Panc1 (cell line): ENCODE measurements around the gene MARCHF6. TPM values are rescaled to one million over a fixed set of nuclear protein-coding genes. Genes with fewer than 3 reads are reported as not detected.

Source experiments
- ATAC-seq: fragments of 200-7000 bp; cut with Tn5 transposase; 2 replicates; pipeline ENCODE4 v1.9.1; 2020; ENCODE audit warnings: mild to moderate bottlenecking, moderate library complexity
- BruUV-seq: library from RNA; stranded (reverse); fragments of 400-500 nt; replicated peaks from 2 replicates; lab custom pipeline; 2021; lab: Mats Ljungman, UMichigan
- CTCF ChIA-PET: fragments of 300-600 bp; sonication (Branson Sonifier 250); formaldehyde crosslinking; loops from one replicate; lab custom pipeline; 2022; ENCODE audit warnings: antibody characterized with exemption; lab: Charles Lee
- POLR2A ChIA-PET: fragments of 300-600 bp; sonication (Branson Sonifier 250); formaldehyde crosslinking; loops from one replicate; lab custom pipeline; 2022; ENCODE audit warnings: antibody characterized with exemption; lab: Charles Lee
- DNase-seq: peaks from one replicate; pipeline ENCODE4 v3.0.0-alpha.2; 2010; ENCODE audit warnings: low read depth, low spot score
- H3K27ac ChIP-seq: 2 replicates; pipeline ENCODE4 v1.5.1; 2011; ENCODE audit warnings: mild to moderate bottlenecking, low read length, inconsistent platforms
- H3K27me3 ChIP-seq: fragments of 200-500 bp; sonication (Bioruptor generic); 2 replicates; pipeline ENCODE4 v1.6.0; 2014; ENCODE audit warnings: low read length, inconsistent platforms; ENCODE audit not compliant: control insufficient read depth, insufficient read depth
- H3K36me3 ChIP-seq: fragments of 200-500 bp; sonication (Bioruptor generic); 2 replicates; pipeline ENCODE4 v1.5.1; 2014; ENCODE audit warnings: inconsistent platforms, mild to moderate bottlenecking, low read length, moderate library complexity; ENCODE audit not compliant: control insufficient read depth, insufficient read depth
- H3K4me1 ChIP-seq: 2 replicates; pipeline ENCODE4 v1.5.1; 2011; ENCODE audit warnings: inconsistent platforms, mild to moderate bottlenecking, low read length, moderate library complexity; ENCODE audit not compliant: control insufficient read depth, insufficient read depth
- H3K4me3 ChIP-seq, 2 experiments: 2 replicates each; pipeline ENCODE4 v1.5.1; 2011 to 2012; ENCODE audit warnings: low read depth in 2 of 2, low read length in 2 of 2, mild to moderate bottlenecking in 2 of 2, inconsistent platforms in 1 of 2, moderate library complexity in 1 of 2
- H3K9me3 ChIP-seq: fragments of 200-500 bp; sonication (Bioruptor generic); 2 replicates; pipeline ENCODE4 v1.5.1; 2014; ENCODE audit warnings: low read depth, mild to moderate bottlenecking, inconsistent platforms, low read length, moderate library complexity; ENCODE audit not compliant: control insufficient read depth, insufficient read depth
- POLR2AphosphoS5 ChIP-seq: IDR thresholded peaks from 2 replicates; pipeline ENCODE4 v1.6.1; 2012; ENCODE audit warnings: mild to moderate bottlenecking, low read depth, low read length, moderate library complexity
- SIN3A ChIP-seq: IDR thresholded peaks from 2 replicates; pipeline ENCODE4 v1.6.1; 2012; ENCODE audit warnings: low read depth, mild to moderate bottlenecking, low read length, moderate library complexity, borderline replicate concordance; ENCODE audit not compliant: insufficient read depth
- TCF7L2 ChIP-seq: IDR thresholded peaks from 2 replicates; pipeline ENCODE4 v1.6.1; 2011; ENCODE audit warnings: mild to moderate bottlenecking, low read depth, low read length, inconsistent platforms
- in situ Hi-C: cut with HindIII; loops from 2 replicates; pipeline ENCODE4 v1.10.0; 2016; ENCODE audit warnings: low sequenced_read_pairs, low pct_unique_long_range_greater_than_20kb
- intact Hi-C: fragments of 100-400 bp; cut with micrococcal nuclease; formaldehyde crosslinking; loops from one replicate; pipeline ENCODE4 v1.10.0; 2022; ENCODE audit not compliant: unreplicated experiment
- total RNA-seq: library from RNA; stranded (reverse); gene quantifications from one replicate; pipeline ENCODE4 v1.2.1, GENCODE V29; 2021; ENCODE audit not compliant: unreplicated experiment
- TF ChIP-seq, protein P1 (sequence below): fragments of 450-650 bp; IDR thresholded peaks from 2 replicates; pipeline ENCODE4 v1.5.1; 2017; ENCODE audit warnings: mild to moderate bottlenecking
- TF ChIP-seq, protein P2 (sequence below), 2 experiments: IDR thresholded peaks; 2 replicates each; pipeline ENCODE4 v1.6.1; 2011 to 2012; ENCODE audit warnings: low read depth in 2 of 2, control low read depth in 1 of 2, low read length in 1 of 2, mild to moderate bottlenecking in 1 of 2, moderate library complexity in 1 of 2; ENCODE audit not compliant: insufficient read depth in 1 of 2

The MARCHF6 gene
- total RNA-seq, 1 experiment from 2014 or later, result 172 TPM

DNA sequence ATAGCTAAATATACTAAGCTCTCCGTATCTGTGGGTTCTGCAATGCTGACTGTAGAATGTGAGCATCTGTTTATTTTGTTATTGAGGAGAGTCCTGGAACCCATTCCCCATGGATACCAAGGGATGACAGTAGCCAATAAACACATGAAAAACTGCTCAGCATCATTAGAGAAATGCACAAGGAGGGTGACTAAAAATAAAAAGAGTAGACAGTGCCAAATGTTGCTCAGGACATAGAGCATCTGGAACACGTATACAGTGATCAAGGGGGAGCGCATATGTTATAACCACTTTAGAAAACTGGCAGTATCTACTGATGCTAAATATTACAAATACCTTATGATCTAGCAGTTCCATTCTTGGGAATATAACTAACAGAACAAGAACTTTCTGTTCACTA, 31.0 kb downstream of the MARCHF6 start:
- H3K4me1 ChIP-seq, result no peaks in the 10 kb centered on the region
- ChIA-PET POLR2A (no interaction called here), CTCF (no interaction called here)
- intact Hi-C loops, result no loop called here
- no peak for ATAC-seq
- BruUV-seq, result no TSS peak
- H3K4me3 ChIP-seq, result no peak overlapping the region
- no peak overlapping the region for H3K27ac ChIP-seq
- H3K36me3 ChIP-seq, result peaks cover 2% of the 10 kb centered on the region; the same call in 1 of the 2 replicates
- no peaks in the 10 kb centered on the region for H3K9me3 ChIP-seq
- no peaks in the 10 kb centered on the region for H3K27me3 ChIP-seq
- in situ Hi-C loops, result no loop called here
- no peak for TF ChIP-seq POLR2AphosphoS5
- TF ChIP-seq TCF7L2, result no peak
- no peak for DNase-seq

DNA sequence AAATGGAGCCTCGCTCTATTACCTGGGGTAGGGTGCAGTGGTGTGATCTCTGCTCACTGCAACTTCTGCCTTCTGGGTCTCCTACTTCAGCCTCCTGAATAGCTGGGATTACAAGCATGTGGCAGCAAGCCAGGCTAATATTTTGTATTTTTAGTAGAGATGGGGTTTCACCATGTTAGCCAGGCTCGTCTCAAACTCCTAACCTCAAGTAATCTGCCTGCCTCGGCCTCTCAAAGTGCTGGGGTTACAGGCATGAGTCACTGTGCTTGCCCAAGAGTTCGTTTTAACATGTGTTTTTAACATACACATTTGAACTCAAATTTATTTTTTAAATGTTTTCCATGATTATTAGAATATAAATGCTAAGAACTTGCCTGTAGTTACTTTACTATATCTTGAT, 34.2 kb downstream of the MARCHF6 start:
- POLR2A ChIA-PET, result no interaction called here
- ATAC-seq, result no peak
- in situ Hi-C loops, result no loop called here

More for the DNA sequence above, 34.2 kb downstream of the MARCHF6 start:
- intact Hi-C loops, result no loop called here
- no TSS peak for BruUV-seq
- no peak for DNase-seq
- Histone ChIP-seq H3K36me3 (peaks cover 5% of the 10 kb centered on the region; the same call in 1 of the 2 replicates), H3K4me1 (no peaks in the 10 kb centered on the region), H3K27ac (no peak overlapping the region), H3K9me3 (no peaks in the 10 kb centered on the region), H3K27me3 (no peaks in the 10 kb centered on the region), H3K4me3 (no peak overlapping the region)
- no peak for TF ChIP-seq TCF7L2
- TF ChIP-seq POLR2AphosphoS5, result no peak
- TF ChIP-seq, protein P1, sequence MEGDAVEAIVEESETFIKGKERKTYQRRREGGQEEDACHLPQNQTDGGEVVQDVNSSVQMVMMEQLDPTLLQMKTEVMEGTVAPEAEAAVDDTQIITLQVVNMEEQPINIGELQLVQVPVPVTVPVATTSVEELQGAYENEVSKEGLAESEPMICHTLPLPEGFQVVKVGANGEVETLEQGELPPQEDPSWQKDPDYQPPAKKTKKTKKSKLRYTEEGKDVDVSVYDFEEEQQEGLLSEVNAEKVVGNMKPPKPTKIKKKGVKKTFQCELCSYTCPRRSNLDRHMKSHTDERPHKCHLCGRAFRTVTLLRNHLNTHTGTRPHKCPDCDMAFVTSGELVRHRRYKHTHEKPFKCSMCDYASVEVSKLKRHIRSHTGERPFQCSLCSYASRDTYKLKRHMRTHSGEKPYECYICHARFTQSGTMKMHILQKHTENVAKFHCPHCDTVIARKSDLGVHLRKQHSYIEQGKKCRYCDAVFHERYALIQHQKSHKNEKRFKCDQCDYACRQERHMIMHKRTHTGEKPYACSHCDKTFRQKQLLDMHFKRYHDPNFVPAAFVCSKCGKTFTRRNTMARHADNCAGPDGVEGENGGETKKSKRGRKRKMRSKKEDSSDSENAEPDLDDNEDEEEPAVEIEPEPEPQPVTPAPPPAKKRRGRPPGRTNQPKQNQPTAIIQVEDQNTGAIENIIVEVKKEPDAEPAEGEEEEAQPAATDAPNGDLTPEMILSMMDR, result no peak
- TF ChIP-seq SIN3A, result no peak
- TF ChIP-seq, protein P2, sequence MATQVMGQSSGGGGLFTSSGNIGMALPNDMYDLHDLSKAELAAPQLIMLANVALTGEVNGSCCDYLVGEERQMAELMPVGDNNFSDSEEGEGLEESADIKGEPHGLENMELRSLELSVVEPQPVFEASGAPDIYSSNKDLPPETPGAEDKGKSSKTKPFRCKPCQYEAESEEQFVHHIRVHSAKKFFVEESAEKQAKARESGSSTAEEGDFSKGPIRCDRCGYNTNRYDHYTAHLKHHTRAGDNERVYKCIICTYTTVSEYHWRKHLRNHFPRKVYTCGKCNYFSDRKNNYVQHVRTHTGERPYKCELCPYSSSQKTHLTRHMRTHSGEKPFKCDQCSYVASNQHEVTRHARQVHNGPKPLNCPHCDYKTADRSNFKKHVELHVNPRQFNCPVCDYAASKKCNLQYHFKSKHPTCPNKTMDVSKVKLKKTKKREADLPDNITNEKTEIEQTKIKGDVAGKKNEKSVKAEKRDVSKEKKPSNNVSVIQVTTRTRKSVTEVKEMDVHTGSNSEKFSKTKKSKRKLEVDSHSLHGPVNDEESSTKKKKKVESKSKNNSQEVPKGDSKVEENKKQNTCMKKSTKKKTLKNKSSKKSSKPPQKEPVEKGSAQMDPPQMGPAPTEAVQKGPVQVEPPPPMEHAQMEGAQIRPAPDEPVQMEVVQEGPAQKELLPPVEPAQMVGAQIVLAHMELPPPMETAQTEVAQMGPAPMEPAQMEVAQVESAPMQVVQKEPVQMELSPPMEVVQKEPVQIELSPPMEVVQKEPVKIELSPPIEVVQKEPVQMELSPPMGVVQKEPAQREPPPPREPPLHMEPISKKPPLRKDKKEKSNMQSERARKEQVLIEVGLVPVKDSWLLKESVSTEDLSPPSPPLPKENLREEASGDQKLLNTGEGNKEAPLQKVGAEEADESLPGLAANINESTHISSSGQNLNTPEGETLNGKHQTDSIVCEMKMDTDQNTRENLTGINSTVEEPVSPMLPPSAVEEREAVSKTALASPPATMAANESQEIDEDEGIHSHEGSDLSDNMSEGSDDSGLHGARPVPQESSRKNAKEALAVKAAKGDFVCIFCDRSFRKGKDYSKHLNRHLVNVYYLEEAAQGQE (IDR thresholded peaks at IDR 0.05; ENCODE audit: insufficient read depth in 1 of 2, low read depth in 2 of 2, low read length in 1 of 2), result no peak
- CTCF ChIA-PET, result no interaction called here
